Loucy (cell line): ENCODE measurements around the gene RAB24.

Experiments
- H2AFZ ChIP-seq: fragments of 200-600 bp; sonication (generic); 2 replicates; pipeline ENCODE4 v1.6.0; 2016; ENCODE audit warnings: antibody characterized with exemption, mild to moderate bottlenecking, low read length, moderate library complexity
- H3F3A ChIP-seq: fragments of 200-600 bp; 2 replicates; pipeline ENCODE4 v1.6.0; 2016; ENCODE audit warnings: antibody characterized with exemption, low read depth, mild to moderate bottlenecking
- H3K27me3 ChIP-seq: fragments of 200-600 bp; sonication (generic); 2 replicates; pipeline ENCODE4 v1.6.1; 2014; ENCODE audit warnings: low read length, mild to moderate bottlenecking; ENCODE audit not compliant: insufficient read depth, poor library complexity, severe bottlenecking
- H3K36me3 ChIP-seq: fragments of 200-600 bp; sonication (generic); 2 replicates; pipeline ENCODE4 v1.6.1; 2016; ENCODE audit warnings: low read length; ENCODE audit not compliant: insufficient read depth
- H3K4me1 ChIP-seq: fragments of 200-600 bp; sonication (generic); 2 replicates; pipeline ENCODE4 v1.5.1; 2014; ENCODE audit warnings: low read length, mild to moderate bottlenecking; ENCODE audit not compliant: insufficient read depth, poor library complexity, severe bottlenecking
- H3K4me2 ChIP-seq: fragments of 200-600 bp; sonication (generic); 2 replicates; pipeline ENCODE4 v1.6.0; 2014; ENCODE audit warnings: antibody characterized with exemption, low read length, low read depth, mild to moderate bottlenecking; ENCODE audit not compliant: poor library complexity, severe bottlenecking
- H3K4me3 ChIP-seq: fragments of 200-600 bp; sonication (generic); 2 replicates; pipeline ENCODE4 v1.5.1; 2014; ENCODE audit warnings: low read length, mild to moderate bottlenecking, mixed read lengths; ENCODE audit not compliant: poor library complexity, severe bottlenecking
- H3K79me2 ChIP-seq: fragments of 200-600 bp; sonication (generic); 2 replicates; pipeline ENCODE4 v1.6.1; 2014; ENCODE audit warnings: low read length; ENCODE audit not compliant: insufficient read depth
- H3K9ac ChIP-seq: fragments of 200-600 bp; sonication (generic); 2 replicates; pipeline ENCODE4 v1.6.0; 2014; ENCODE audit warnings: mild to moderate bottlenecking, low read depth, low read length, moderate library complexity; ENCODE audit not compliant: poor library complexity, severe bottlenecking
- H3K9me2 ChIP-seq: fragments of 200-600 bp; sonication (generic); replicated peaks from 2 replicates; pipeline ENCODE4 v1.6.1; 2016; ENCODE audit warnings: low read depth, low read length, mixed read lengths
- H3K9me3 ChIP-seq: fragments of 200-600 bp; sonication (generic); 2 replicates; pipeline ENCODE4 v1.6.1; 2014; ENCODE audit warnings: mild to moderate bottlenecking, antibody characterized with exemption, low read length, low read depth; ENCODE audit not compliant: insufficient read depth
- H4K20me1 ChIP-seq: fragments of 200-600 bp; sonication (generic); 2 replicates; pipeline ENCODE4 v1.6.0; 2014; ENCODE audit warnings: antibody characterized with exemption, low read length, mild to moderate bottlenecking; ENCODE audit not compliant: insufficient read depth, poor library complexity, severe bottlenecking
- EZH2phosphoT487 ChIP-seq: fragments of 200-600 bp; IDR thresholded peaks from 2 replicates; pipeline ENCODE4 v1.6.1; 2018; ENCODE audit warnings: antibody characterized with exemption, mild to moderate bottlenecking, moderate library complexity, borderline replicate concordance
- TF ChIP-seq, protein P1 (sequence below): fragments of 200-600 bp; sonication (generic); conservative IDR thresholded peaks from 2 replicates; pipeline ENCODE4 v1.5.1; 2014; ENCODE audit warnings: mild to moderate bottlenecking, antibody characterized with exemption, low read length

RAB24 gene

DNA sequence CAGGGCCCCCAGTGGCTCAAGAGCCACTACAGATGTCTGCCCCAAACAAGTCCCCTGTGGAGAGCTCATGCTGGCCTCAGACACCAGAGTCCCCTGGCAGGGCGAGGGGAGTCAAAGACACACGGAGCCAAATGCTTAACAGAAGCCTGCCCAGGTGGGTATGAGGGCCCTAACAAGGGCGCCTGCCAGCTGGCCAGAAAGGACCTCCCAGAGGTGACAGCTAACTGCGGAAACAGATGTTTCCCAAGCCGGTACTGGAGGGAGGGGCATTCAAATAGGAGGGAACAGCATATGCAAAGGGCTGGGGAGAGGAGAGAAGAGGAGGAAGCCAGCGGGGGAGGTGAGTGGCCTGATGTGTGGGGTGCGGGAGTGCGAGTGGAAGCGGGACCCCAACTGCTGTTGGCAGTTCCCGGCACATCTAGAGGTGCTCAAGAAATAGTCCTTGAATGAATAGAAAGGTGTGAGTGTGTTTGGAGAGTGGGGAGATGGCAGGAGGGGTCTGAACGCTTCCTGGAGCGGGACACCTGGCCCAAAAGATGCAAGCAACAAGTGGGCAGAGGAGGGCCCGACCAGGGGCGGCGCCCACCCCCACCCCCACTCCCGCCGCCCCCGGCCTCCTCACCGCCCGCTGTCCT is 7.4 kb upstream of the RAB24 start:
- Histone ChIP-seq H3K36me3 (no peaks in the 10 kb centered on the region; the same call in 1 of the 2 replicates), H3K79me2 (peaks cover 48% of the 10 kb centered on the region), H3K27me3 (no peaks in the 10 kb centered on the region), H3K4me2 (peak overlapping the region; percentile 85), H3F3A (no peaks in the 10 kb centered on the region), H3K9me2 (no peaks in the 10 kb centered on the region), H3K4me1 (peaks cover 17% of the 10 kb centered on the region), H3K4me3 (peak overlapping the region; percentile 83), H4K20me1 (peaks cover 19% of the 10 kb centered on the region), H3K9me3 (no peaks in the 10 kb centered on the region), H2AFZ (no peak overlapping the region), H3K9ac (peak overlapping the region; percentile 89)
- TF ChIP-seq, protein P1, sequence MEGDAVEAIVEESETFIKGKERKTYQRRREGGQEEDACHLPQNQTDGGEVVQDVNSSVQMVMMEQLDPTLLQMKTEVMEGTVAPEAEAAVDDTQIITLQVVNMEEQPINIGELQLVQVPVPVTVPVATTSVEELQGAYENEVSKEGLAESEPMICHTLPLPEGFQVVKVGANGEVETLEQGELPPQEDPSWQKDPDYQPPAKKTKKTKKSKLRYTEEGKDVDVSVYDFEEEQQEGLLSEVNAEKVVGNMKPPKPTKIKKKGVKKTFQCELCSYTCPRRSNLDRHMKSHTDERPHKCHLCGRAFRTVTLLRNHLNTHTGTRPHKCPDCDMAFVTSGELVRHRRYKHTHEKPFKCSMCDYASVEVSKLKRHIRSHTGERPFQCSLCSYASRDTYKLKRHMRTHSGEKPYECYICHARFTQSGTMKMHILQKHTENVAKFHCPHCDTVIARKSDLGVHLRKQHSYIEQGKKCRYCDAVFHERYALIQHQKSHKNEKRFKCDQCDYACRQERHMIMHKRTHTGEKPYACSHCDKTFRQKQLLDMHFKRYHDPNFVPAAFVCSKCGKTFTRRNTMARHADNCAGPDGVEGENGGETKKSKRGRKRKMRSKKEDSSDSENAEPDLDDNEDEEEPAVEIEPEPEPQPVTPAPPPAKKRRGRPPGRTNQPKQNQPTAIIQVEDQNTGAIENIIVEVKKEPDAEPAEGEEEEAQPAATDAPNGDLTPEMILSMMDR: no peak
- no peak for TF ChIP-seq EZH2phosphoT487

GRCh38 chr5:177310332-177310731 is 6.8 kb upstream of the RAB24 start:
- Histone ChIP-seq H4K20me1 (peaks cover 19% of the 10 kb centered on the region), H2AFZ (no peak overlapping the region), H3K4me3 (peak overlapping the region; percentile 83), H3K9me3 (no peaks in the 10 kb centered on the region), H3K36me3 (no peaks in the 10 kb centered on the region; the same call in 1 of the 2 replicates), H3K79me2 (peaks cover 53% of the 10 kb centered on the region), H3F3A (no peaks in the 10 kb centered on the region), H3K4me1 (peaks cover 17% of the 10 kb centered on the region), H3K27me3 (no peaks in the 10 kb centered on the region), H3K9ac (peak overlapping the region; percentile 89), H3K4me2 (peak overlapping the region; percentile 85), H3K9me2 (no peaks in the 10 kb centered on the region)
- TF ChIP-seq EZH2phosphoT487: no peak
- TF ChIP-seq, protein P1: no peak

DNA sequence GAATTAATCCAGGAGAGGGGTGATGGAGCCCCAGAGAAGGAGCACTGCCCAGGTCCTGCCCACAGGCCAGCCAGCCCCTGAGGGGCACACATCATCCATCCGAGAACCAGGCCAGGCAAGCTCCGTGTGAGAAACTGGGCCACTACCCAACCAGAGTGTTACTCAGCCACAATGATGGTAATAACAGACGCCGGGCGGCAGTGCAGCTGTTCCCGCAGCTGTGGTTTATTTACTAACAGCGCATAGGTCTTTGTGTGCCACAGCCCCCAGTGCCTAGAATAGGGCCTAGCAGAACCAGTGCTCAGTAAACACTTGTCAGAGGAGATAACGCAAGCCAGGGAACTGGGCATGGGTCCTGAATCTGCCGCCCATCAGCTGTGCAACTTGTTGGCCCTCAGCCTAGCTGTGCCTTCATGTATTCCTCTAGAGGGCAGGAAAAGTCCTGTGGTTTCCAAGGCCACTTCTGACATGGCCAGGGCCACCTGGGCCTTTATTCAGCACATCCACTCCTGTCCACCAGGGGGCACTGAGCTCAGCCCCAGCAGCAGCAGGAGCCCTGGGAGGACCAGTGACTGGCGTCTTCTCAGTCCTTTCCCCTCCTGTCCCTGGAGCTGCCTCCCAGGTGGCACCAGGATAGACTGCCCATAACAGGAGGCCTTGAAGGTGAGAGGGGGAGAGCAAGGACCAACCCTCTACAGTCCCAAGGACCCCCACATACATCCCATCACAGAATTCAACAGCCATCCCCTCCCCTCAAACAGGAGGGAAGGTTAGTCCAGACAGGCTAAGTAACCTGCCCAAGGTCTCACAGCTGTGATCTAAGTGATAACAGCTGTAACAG is 6.1 kb upstream of the RAB24 start:
- Histone ChIP-seq H4K20me1 (peaks cover 19% of the 10 kb centered on the region), H3K9ac (peak overlapping the region; percentile 32), H3K4me1 (peaks cover 17% of the 10 kb centered on the region), H3K36me3 (no peaks in the 10 kb centered on the region; the same call in 1 of the 2 replicates), H2AFZ (no peak overlapping the region), H3K9me3 (no peaks in the 10 kb centered on the region), H3K27me3 (no peaks in the 10 kb centered on the region), H3K4me3 (peak overlapping the region; percentile 83), H3K4me2 (peak overlapping the region; percentile 85), H3K79me2 (peaks cover 60% of the 10 kb centered on the region), H3K9me2 (no peaks in the 10 kb centered on the region), H3F3A (no peaks in the 10 kb centered on the region)
- no peak for TF ChIP-seq EZH2phosphoT487
- TF ChIP-seq, protein P1: peak; percentile 65
